ENCODE measurements around the gene STPG3.

The STPG3 gene

DNA sequence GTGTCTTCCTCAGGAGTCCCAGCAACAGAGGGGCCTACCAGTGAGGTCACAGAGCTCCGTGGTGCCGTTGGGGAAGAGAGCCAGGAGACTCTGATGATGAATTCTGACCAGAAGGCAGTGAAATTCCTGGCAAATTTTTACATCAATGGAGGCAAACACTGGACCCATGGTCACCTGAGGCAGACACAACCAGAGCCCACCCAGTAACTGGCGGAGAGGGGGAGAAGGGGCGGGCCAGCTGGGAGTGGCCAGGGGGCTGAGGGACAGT lies at the start of gene STPG3:
STPG3 (plus strand) TSS at position 93 of the 268 bp plus-strand sequence; CDS start at position 94, 1 bp downstream.
- DNase-seq, result no peak

DNA sequence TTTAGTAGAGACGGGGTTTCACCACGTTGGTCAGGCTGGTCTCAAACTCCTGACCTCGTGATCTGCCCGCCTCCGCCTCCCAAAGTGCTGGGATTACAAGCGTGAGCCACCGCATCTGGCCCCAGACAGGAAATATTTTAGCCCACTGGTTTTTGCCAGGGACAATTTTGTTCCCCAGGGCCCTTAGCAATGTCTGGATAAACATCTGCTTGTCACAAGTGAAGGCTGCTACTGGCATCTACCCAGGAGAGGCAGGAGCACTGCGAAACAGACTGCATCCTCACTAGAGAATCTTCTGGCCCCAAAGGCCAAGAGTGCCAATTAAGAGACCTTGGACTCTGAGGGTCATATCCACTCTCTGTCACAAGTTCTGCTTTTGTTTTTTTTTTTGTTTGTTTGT lies 48.1 kb upstream of the STPG3 start:
- DNase-seq, result no peak

DNA sequence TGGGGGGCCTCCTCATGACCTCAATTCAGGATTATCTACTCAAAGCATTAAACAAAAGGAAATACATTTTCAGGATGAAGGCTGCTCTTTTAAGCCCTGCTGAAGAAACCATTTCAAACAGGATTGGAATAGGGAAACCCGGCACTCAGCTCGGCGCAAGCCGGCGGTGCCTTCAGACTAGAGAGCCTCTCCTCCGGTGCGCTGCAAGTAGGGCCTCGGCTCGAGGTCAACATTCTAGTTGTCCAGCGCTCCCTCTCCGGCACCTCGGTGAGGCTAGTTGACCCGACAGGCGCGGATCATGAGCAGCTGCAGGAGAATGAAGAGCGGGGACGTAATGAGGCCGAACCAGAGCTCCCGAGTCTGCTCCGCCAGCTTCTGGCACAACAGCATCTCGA lies 46.4 kb upstream of the STPG3 start:
- no peak for DNase-seq

DNA sequence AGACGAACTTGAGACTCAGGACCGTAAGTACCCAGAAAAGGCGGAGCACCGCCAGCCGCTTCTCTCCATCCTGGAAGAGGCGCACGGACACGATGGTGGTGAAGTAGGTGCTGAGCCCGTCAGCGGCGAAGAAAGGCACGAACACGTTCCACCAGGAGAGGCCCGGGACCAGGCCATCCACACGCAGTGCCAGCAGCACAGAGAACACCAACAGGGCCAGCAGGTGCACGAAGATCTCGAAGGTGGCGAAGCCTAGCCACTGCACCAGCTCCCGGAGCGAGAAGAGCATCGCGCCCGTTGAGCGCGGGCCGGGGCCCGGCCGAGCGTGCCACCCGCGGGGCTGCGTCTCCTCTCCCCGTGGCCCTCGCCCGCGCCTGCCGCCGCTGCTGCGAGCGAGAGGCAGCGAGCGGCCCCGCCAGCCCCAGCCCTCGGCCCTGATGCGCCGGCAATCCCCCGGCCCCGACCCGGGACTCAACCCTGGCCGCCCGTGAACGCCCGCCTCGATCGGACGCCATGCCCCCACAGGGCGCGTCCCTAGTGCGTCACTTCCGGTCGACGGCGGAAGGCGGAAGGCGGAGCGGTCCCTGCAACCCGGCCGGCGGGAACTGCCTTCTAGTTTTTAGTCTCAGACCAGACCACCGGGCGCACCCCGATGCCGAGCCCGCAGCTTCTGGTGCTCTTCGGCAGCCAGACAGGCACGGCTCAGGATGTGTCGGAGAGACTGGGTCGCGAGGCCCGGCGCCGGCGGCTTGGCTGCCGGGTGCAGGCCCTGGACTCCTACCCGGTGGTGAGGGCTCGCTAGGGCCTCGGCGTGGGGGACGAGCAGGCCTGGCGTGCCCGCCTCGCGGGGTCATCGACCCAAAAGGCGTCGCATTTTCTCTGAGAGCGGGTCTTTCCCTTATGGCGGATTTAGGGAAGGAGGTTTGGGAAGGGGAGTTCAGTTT lies 45.7 kb upstream of the STPG3 start, which contains the start of the genes NDOR1 and TMEM203:
NDOR1 (plus strand) TSS at position 575 of the 944 bp plus-strand sequence; CDS start at position 653, 78 bp downstream.
TMEM203 (minus strand) TSS at position 523 of the 944 bp plus-strand sequence; CDS start at position 289, 234 bp downstream.
- no peak for DNase-seq

DNA sequence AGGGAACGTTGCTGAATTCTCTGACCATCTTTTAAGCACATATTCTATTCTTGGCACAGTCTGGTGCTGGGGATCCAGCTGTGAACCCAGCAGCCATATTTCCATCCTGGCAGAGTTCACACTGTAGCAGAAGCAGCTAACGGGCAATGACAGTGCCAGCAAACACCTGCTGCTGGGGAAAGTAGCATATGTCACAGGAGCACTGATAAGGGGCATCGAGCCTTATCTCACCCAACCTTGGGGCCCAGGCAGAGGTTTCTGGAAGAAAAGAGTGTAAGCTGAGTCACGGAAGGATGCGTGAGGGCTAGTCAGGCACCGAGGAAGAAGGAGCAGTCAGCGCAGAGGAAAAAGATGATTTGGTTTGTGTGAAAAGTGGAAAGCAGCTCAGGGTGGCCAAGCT lies 44.5 kb upstream of the STPG3 start:
- no peak for DNase-seq

DNA sequence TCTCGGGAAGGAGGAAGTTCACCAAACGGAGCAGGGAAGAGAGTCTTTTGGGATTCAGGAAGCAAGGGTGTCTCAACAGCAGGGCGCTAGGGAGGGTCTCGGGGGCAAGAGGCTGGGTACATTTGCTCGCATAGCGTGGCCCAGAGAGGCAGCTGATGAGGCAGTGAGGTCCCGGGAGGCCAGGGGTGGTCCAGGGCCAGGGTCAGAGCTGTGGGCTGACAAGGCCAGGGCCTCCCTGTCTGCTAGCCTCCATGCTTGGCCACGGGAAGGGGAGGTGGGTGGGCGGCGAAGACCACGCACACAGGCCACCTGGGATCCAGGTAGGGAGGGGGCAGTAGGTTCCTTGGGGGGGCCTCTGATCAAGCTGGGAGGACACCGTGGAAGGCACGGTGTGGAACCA lies 39.6 kb upstream of the STPG3 start:
- DNase-seq, result no peak

DNA sequence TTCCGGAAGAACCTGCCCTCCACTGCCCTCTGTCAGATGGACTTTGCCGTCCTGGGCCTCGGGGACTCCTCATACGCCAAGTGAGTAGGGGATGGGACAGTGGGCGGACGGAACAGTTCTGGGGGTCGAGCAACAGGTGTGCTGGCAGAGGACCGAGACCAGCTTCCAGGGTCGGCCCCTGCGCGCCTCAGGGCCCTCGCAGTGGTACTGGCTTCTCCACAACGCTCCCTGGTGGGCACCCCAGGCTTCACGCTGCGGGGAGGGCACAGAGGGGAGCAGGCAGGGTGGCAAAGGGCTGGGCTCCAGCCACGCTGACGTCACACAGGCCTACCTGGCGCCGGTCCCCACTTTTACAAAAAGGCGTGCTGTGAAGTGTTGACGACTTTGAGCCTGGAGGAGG lies 38.6 kb upstream of the STPG3 start:
- no peak for DNase-seq

DNA sequence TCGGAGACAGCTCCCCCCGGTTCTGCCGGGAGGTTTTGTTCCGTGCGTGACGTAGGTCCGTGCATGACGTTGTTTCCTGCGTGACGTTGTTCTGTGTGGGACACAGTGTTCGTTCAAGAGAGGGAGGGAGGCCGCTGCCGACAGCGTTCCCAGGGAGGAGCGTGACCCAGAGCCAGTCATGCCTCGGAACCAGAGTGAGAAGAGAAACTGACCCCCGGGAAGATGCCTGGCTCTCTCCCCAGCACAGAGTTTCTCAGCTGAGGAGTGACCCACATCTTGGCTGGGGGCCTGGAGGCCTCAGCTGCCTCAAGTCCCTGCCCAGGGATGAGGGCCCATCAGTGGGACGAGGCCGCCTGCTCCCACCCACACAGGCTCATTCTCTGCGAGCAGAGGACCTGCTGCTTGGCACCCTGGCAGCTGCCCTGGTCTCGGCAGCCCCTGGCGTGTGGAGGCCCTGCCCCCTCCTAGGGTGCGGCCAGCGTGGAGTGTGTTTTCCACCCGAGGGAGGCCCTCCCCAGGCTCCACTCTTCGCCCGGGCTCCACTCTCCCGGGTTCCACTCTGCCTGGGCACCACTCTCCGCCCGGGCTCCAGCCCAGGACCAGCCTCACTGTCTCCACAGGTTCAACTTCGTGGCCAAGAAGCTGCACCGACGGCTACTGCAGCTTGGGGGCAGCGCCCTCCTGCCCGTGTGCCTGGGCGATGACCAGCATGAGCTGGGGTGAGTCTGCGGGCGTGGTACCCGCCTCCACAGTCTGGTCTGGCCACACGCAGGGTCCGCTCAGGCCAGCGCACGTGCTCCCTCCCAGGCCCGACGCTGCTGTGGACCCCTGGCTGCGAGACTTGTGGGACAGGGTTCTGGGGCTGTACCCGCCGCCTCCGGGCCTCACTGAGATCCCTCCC lies 37.7 kb upstream of the STPG3 start:
- DNase-seq, result no peak

DNA sequence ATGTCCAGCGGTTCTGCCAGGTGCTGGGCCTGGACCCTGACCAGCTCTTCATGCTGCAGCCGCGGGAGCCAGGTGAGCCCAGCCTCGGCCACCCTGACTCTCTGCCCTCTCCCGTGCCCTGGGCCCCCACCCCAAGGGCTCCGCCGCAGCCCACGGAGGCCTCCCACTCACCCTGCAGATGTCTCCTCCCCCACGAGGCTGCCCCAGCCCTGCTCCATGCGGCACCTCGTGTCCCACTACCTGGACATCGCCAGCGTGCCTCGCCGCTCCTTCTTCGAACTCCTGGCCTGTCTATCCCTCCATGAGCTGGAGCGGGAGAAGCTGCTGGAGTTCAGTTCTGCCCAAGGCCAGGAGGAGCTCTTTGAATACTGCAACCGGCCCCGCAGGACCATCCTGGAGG lies 36.5 kb upstream of the STPG3 start:
- DNase-seq, result no peak

DNA sequence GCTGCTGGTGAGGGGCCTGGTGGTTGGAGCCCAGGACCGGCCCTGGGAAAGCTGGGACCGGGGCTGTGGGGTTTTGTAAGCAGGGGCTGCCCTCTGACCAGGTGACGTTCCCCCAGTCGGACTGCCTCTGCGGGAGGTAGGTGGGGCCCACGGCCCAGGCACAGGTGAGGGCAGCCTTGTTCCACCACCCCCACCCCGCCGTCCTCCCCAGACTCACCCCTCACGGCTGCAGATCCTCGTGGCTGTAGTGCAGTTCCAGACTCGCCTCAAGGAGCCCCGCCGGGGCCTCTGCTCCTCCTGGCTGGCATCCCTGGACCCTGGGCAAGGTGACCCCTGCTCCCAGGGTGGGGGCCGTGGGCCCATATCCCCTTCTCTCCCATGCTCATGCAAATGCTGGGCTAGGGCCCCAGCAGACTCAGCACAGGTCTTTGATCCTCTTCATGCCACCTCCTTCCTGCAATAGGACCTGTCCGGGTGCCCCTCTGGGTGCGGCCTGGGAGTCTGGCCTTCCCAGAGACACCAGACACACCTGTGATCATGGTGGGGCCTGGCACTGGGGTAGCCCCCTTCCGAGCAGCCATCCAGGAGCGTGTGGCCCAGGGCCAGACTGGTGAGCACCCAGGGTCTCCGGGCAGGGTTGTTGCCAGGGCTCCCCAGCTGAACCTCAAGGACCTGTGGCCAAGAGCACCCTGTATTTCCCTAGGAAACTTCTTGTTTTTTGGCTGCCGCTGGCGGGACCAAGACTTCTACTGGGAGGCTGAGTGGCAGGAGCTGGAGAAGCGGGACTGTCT lies 35.7 kb upstream of the STPG3 start:
- DNase-seq, result no peak

DNA sequence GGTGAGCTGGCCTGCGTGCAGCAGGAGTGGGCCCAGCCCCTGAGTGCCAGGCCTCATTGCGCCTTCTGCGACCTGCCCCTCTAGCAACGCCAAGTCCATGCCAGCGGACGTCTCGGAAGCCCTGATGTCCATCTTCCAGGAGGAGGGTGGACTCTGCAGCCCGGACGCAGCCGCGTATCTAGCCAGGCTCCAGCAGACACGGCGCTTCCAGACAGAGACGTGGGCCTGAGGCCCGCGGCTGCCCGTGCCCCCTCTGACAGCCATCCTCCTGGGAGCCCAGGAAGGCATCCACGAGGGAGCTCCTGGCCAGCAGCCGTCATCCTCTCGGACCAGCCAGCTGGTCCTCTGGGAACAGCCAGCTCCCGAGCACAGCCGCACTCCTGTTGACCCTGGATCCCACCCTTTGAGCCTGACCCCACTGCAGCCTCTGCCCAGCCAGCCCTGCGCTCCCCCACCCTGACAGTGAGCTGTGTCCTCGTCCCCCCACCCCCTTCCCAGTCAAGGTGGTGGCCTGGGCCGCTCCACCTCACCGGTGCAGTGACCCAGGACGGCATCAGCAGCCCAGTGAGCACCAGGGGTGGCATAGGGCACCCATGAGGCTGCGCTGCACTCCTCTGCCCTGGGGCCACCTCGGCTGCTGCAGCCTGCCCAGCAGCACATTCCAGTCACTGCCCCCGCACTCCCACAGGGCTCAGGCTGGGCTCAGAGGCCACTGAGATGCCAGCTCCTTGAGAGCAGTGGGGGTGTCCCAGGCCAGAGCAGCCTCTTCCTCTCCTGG lies 34.7 kb upstream of the STPG3 start:
- DNase-seq, result no peak

DNA sequence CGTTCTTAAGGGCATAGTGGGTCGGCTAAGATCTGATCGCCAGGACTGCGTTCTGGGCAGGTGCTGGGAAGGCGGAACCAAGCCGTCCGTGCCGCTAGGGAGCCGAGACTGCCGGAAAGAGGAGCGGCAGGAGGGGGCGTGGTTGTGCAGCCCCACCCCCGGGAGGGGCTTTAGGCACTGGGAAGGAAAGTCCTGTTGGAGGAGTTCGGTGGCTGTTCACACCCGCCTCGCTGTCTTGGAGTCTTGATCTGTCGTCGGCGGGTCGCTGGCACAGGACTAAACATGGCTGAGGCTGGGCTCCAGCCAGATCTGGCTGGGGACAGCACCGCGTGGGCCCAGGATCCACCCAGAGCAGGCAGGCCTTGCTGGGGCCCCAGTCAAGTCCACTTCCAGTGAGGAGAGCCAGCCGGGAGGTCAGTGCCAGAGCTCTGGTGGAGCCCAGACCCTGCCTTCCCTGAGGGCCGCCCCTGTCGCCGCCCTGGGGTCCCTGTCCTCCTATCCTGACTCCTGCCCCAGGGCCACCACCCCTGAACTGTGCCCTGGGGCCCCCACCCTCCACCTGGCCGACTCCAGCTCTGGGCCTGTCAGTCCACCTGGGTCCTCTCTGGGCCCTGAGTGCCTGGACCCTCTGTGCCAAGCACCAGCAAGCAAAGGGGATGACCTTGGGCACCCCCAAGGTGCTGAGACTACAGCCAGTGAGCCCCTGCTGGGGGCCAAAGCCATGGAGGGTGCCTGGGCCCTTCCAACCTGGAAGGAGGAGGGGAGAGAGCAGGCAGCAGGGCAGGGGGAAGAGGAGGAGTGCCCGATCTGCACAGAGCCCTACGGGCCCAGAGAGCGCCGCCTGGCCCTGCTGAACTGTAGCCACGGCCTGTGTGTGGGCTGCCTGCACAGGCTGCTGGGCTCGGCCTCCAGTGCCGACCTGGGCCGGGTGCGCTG lies 33.5 kb upstream of the STPG3 start:
- DNase-seq, result peak; percentile 43

DNA sequence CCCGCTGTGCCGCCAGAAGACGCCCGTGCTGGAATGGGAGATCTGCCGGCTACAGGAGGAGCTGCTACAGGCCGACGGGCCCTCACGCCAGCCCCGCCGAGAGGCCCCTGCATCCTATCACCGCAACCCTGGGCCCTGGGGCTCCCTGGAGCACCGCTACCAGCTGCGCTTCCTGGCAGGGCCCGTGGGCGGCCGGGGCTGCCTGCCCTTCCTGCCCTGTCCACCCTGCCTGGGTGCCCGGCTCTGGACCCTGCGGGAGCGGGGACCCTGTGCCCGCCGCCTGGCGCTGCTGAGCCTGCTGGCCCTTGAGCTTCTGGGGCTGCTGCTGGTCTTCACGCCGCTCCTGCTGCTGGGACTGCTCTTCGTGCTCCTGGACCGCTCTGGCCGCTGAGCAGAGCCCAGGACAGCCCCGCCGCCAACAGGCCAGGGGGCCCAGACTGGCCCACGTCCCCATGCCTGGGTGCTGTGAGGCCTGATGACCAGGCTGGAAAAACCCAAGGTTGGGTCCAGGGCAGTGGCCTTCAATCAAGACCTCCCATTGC lies 32.8 kb upstream of the STPG3 start:
- DNase-seq, result no peak

DNA sequence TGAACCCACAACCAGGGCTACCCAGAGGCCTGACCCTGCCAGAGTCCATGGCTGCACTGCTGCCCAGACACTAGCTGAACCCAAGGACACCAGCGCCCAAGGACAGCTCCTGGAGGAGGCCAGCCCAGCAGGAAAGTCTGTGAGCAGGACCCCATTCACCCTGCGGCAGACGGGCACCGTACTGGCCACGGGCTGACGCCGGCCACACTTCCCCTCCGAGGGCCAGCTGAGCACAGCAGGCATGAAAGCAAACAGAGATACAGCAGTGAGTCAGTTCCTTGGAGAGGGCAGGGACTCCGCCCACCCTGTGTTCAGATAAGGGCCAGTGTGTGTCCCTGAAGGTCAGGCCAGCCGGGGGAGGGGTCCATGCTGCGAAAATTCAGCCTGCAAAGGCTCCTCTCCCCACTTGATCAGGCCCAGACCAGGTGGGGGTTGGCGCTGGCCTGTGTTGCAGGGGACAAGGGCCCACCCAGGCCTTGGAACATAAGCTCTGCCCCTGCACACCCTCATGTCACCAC lies 32.3 kb upstream of the STPG3 start:
- no peak for DNase-seq

DNA sequence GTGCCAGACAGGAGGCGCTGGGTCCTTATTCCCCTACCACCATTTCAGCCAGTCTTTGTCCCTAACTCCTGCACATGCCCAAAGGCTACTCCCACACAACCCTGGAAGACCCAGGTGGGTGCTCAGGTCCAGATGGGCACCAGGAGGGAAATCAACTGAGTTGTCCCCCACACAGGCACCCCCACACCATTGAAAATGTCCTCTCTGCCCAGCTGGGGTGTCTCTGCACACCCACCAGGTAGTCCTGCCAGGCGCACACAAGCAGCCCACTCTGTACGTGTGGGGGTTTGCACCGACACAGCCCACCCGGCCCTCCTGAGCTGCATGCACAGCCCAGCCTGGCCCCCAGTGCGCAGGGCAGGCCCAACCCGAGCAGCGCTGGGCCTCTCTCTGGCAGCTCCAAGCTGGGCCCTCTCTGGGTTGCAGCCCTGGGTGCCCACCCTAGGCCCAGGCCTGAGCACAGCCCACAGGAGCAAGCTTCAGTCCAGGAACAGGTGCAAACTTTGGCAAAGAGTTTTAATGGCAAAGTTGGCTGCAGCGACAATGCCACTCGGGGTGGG lies 31.2 kb upstream of the STPG3 start:
- no peak for DNase-seq

DNA sequence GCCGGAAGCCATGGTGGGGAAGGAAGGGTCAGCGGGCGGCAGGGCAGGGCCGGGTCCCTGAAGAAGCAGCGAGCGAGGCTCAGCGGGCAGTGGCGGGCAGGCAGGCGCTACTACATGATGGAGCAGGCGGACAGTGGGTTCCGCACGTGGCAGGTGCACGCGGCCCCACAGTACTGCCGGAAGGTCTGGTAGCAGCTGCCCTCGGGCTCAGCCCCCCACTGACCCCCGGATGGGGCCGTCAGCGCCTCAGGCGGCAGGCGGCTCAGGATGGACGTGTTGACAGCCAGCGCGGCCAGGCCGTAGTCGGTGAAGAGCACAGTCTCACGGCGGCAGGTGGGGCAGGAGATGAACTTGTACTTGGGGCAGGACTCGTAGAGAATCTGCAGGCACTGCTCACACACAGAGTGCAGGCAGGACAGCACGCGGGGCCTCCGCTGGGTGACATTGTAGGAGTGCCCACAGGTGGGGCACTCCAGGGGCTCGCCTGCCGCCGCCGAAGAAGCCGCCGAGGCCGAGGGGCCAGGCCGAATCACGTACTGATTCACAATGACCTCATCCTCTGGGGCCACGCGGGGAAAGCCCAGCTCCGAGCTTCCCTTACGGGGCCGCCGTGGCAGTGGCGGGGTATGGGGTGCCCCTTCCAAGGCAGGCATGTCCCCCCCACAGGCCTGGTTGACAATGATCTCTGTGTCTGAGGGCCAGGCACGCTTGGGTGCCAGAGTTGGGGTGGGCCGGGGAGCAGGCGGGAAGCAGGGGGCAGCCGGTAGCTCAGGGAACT lies 30.6 kb upstream of the STPG3 start:
- DNase-seq, result no peak

DNA sequence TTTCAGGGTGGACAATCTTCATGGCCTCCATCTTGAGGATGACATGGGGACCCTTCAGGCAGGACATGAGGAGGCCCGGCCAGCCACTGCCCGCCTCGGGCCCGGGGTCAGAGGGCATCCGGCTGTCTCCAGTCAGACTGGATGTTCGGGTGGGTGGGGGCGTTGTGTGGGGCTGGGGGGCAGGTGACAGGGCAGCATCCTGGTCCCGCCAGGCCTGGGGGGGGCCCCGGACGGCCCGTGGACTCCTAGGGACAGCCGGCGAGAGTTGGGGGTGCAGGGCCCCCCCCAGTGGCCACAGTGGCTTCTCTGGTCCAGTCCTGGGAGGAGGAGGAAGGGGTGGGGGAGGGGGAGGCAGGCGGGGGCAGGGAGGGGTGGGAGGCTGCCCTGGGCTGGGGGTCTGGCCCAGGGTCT lies 30.0 kb upstream of the STPG3 start:
- DNase-seq, result no peak

DNA sequence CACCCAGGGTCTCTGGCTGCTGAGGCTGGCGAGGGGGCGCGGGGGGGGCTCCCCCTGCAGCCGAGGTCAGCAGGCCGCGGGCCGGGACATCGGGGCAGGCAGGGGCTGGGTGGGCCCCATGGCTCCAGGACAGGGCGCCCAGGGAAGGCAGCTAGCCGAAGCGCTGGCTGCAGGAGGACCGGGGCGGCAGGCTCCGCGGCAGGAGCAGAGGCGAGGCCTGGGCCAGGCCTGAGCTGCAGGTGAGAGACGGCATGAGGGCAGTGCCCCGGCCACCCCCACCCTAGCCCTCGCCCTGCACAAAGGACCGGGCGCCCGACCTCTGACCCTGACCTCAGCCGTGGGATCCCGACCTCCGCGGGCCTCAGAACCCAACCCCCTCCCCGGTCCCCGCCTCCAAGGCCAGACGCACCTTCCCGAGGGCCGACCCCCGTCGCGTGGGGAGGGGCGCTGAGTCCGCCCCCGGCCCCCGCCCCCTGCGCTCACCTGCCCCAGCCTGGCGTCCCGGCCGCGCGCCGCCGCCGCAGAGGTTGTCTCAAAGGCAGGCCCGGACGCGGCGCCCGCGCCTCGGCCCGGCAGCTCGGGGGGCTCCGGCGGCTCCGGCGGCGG lies 29.5 kb upstream of the STPG3 start:
- no peak for DNase-seq
